K562 (cell line): ENCODE measurements around the gene A1BG. TPM values are rescaled to one million over a fixed set of nuclear protein-coding genes. Genes with fewer than 3 reads are reported as not detected.

Experiments
- ARID4B ChIP-seq: sonication (generic); formaldehyde crosslinking; IDR thresholded peaks from 2 replicates; pipeline ENCODE4 v1.8.0; 2022; ENCODE audit warnings: mild to moderate bottlenecking, missing genetic modification reagents
- GATA2 ChIP-seq: sonication (generic); formaldehyde crosslinking; IDR thresholded peaks from 2 replicates; pipeline ENCODE4 v1.4.0; 2020; ENCODE audit warnings: mild to moderate bottlenecking, missing genetic modification reagents
- HDAC2 ChIP-seq: fragments of 450-650 bp; IDR thresholded peaks from 2 replicates; pipeline ENCODE4 v1.6.1; 2016; ENCODE audit warnings: mild to moderate bottlenecking
- MCM2 ChIP-seq: fragments of 450-650 bp; IDR thresholded peaks from 2 replicates; pipeline ENCODE4 v1.6.1; 2017; ENCODE audit warnings: low read depth, mild to moderate bottlenecking
- MCM3 ChIP-seq: fragments of 450-650 bp; IDR thresholded peaks from 2 replicates; pipeline ENCODE4 v1.6.1; 2016
- MEF2A ChIP-seq: IDR thresholded peaks from 2 replicates; pipeline ENCODE4 v1.6.1; 2011; ENCODE audit warnings: low read depth, mild to moderate bottlenecking, low read length, moderate library complexity; ENCODE audit not compliant: control insufficient read depth
- NUFIP1 ChIP-seq: fragments of 450-650 bp; IDR thresholded peaks from 2 replicates; pipeline ENCODE4 v1.6.1; 2018; ENCODE audit not compliant: partially characterized antibody
- PRPF4 ChIP-seq: fragments of 200-400 bp; formaldehyde crosslinking; IDR thresholded peaks from one replicate; pipeline ENCODE4 v1.6.1; 2017; ENCODE audit warnings: low read length, low read depth, mild to moderate bottlenecking; ENCODE audit not compliant: insufficient read depth, poor library complexity, severe bottlenecking
- SRSF1 ChIP-seq: fragments of 200-400 bp; formaldehyde crosslinking; IDR thresholded peaks from 2 replicates; pipeline ENCODE4 v1.6.1; 2017; ENCODE audit warnings: mild to moderate bottlenecking, low read depth, low read length, moderate library complexity
- ZMIZ1 ChIP-seq, 2 experiments: fragments of 150-350 bp in 1 of 2; IDR thresholded peaks; 2 replicates each; pipeline ENCODE4 v1.6.1; 2012 to 2016; ENCODE audit warnings: low read depth in 2 of 2, low read length in 2 of 2, mild to moderate bottlenecking in 1 of 2, moderate library complexity in 1 of 2
- polyA plus RNA-seq, 8 experiments: library from polyadenylated mRNA; depleted of rRNA in 4 of 8; stranded (reverse) in 5 of 8; unstranded in 3 of 8; fragments of >200 nt; fragmentation: Nextera tagmentation in 2 of 8; fragmentation: Illumina TruSeq in 1 of 8; extraction: Ambion mirVana in 2 of 8; extraction: Trizol in 1 of 8; gene quantifications; 2 replicates each; pipeline versions ENCODE4 v1.2.1 to v1.2.3, GENCODE V29; 2011 to 2014; ENCODE audit warnings: inconsistent platforms in 1 of 8, missing spikeins in 1 of 8
- total RNA-seq, 7 experiments: library from RNA; depleted of rRNA in 6 of 7; stranded (reverse); fragments of >200 nt in 6 of 7; fragmentation: Illumina TruSeq in 2 of 7; extraction: Trizol in 2 of 7; gene quantifications; 2 replicates each; pipeline versions ENCODE4 v1.2.1 to v1.2.3, GENCODE V29; 2011 to 2021; ENCODE audit warnings: low replicate concordance in 1 of 7
- TF ChIP-seq, protein P1 (sequence below): fragments of 250-450 bp; sonication (Bioruptor Pico); IDR thresholded peaks from 2 replicates; pipeline ENCODE4 v1.5.0; 2021; ENCODE audit warnings: mild to moderate bottlenecking, borderline replicate concordance
- TF ChIP-seq, protein P2 (sequence below): fragments of 450-650 bp; formaldehyde crosslinking; IDR thresholded peaks from 2 replicates; pipeline ENCODE4 v1.4.0; 2020; ENCODE audit warnings: mild to moderate bottlenecking, moderate library complexity
- TF ChIP-seq, protein P3 (sequence below): fragments of 450-650 bp; IDR thresholded peaks from 2 replicates; pipeline ENCODE4 v1.6.1; 2016

The A1BG gene
- total and polyA plus RNA-seq, 9 of the 15 experiments (the other 6 are each of a cell fraction or from before 2014, with no cell fraction given): 0.10 to 19.8 (median 2.6) TPM

DNA sequence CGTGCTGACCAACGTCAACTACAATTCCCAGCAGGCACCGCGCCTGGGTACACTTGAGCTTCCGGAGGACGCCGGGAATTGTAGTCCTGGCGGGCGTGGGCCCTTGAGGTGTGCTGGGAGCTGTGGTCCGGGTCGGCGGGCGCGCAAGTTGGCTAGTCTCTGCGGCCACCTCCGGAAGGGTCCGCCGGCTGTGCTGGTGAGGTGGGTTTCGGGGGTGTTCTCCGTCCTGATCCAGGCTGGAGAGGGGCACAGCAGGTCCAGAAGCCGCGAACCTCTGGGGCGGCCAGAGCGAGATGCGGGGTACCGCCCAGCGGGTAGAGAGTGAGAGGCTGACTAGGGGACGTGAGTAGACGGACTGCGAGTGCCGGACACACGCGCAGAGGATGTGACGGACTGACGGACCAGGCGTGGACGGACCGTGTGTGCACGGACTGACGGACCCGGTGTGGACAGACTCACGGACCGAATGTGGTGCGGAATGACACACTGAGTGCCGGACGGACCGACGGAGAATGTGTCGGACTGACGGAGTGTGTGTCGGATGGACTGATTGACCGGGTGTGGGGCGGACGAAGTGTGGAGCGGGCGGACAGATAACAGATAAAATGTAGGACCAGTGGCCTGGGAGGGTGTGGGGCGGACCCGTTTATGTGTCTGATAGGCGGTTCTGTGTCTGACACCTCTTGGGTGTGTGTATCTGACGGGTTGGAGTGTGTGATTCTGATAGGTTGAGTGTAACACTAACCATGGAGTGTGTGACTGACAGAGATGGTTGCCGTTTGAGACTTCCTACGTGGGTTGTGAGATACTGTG is 26.2 kb downstream of the A1BG start, which contains the start of gene ZSCAN22 (continued):
- TF ChIP-seq, protein P1, sequence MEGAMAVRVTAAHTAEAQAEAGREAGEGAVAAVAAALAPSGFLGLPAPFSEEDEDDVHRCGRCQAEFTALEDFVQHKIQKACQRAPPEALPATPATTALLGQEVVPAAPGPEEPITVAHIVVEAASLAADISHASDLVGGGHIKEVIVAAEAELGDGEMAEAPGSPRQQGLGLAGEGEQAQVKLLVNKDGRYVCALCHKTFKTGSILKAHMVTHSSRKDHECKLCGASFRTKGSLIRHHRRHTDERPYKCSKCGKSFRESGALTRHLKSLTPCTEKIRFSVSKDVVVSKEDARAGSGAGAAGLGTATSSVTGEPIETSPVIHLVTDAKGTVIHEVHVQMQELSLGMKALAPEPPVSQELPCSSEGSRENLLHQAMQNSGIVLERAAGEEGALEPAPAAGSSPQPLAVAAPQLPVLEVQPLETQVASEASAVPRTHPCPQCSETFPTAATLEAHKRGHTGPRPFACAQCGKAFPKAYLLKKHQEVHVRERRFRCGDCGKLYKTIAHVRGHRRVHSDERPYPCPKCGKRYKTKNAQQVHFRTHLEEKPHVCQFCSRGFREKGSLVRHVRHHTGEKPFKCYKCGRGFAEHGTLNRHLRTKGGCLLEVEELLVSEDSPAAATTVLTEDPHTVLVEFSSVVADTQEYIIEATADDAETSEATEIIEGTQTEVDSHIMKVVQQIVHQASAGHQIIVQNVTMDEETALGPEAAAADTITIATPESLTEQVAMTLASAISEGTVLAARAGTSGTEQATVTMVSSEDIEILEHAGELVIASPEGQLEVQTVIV (CRISPR knock-in tag): no peak
- no peak for TF ChIP-seq SRSF1
- peak; percentile 97 for TF ChIP-seq ARID4B (CRISPR knock-in tag)
- no peak for TF ChIP-seq MEF2A
- TF ChIP-seq, protein P2, sequence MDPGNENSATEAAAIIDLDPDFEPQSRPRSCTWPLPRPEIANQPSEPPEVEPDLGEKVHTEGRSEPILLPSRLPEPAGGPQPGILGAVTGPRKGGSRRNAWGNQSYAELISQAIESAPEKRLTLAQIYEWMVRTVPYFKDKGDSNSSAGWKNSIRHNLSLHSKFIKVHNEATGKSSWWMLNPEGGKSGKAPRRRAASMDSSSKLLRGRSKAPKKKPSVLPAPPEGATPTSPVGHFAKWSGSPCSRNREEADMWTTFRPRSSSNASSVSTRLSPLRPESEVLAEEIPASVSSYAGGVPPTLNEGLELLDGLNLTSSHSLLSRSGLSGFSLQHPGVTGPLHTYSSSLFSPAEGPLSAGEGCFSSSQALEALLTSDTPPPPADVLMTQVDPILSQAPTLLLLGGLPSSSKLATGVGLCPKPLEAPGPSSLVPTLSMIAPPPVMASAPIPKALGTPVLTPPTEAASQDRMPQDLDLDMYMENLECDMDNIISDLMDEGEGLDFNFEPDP: no peak
- TF ChIP-seq HDAC2: peak; percentile 86; the same call in 1 of the 2 replicates
- TF ChIP-seq NUFIP1: no peak
- TF ChIP-seq, protein P3, sequence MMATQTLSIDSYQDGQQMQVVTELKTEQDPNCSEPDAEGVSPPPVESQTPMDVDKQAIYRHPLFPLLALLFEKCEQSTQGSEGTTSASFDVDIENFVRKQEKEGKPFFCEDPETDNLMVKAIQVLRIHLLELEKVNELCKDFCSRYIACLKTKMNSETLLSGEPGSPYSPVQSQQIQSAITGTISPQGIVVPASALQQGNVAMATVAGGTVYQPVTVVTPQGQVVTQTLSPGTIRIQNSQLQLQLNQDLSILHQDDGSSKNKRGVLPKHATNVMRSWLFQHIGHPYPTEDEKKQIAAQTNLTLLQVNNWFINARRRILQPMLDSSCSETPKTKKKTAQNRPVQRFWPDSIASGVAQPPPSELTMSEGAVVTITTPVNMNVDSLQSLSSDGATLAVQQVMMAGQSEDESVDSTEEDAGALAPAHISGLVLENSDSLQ: peak; percentile 87
- TF ChIP-seq MCM3: no peak
- 0 out of 4 replicates have a peak, but pooled peaks of 1 of the 2 experiments have one; percentile 33 for TF ChIP-seq ZMIZ1 (IDR thresholded peaks at IDR 0.05; ENCODE audit: low read depth in 2 of 2, low read length in 2 of 2)
- TF ChIP-seq MCM2: no peak
- TF ChIP-seq GATA2 (CRISPR knock-in tag): peak; percentile 12; the same call in 1 of the 2 replicates
- no peak for TF ChIP-seq PRPF4
